HG03135 (cell line): ENCODE data around the gene EEF1AKMT3.
A peak's percentile ranks its signal among the peaks of the same experiment; 100 is the strongest.

Experiments
- ATAC-seq: cut with Tn5 transposase; IDR thresholded peaks from one replicate; pipeline ENCODE4 v1.9.1; 2021; ENCODE audit warnings: mild to moderate bottlenecking, moderate library complexity; ENCODE audit not compliant: unreplicated experiment

Gene EEF1AKMT3

DNA sequence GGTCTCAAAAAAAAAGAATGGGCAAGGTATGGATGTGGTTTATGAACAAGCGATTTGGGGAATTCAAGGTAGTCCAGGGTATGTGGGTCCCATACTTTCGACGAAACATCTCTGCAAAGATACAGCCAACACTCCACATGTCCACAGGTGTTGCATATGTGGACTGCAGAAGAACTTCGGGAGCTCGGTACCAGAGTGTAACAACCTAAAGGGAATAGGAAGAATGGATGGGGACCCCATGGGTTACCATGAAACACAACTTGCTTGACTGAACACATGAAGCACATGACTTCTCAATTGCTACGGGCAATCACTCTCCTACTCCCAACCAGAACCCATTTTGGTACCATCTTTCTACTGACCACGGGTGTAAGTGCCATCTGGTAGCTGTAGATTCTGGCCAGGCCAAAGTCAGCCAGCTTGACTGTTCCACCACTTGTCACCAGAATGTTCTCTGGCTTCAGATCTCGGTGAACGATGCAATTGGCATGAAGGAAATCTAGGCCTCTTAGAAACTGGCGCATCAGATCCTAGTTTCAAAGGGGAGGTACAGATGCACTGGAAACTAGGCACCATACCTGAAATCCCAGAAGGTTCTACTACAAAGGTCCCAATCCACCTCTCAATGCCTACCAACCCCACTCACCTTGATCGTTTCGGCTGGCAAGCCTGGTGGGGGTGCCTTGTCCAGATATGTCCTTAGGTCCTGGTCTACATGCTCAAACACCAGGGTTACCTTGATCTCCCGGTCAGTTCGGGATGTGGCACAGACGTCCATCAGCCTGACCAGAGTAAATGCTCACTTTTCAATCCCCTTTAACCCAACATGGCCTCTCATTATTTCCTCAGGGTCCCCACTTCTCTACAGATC, 21.6 kb upstream of the EEF1AKMT3 start:
- ATAC-seq = no peak

GRCh38 chr12:57751432-57751787, 21.0 kb upstream of the EEF1AKMT3 start:
- ATAC-seq = no peak

- ATAC-seq = peak; percentile 71
Observed at GRCh38 chr12:57751788-57752667, 20.4 kb upstream of the EEF1AKMT3 start, which contains the start of gene CDK4. Gene CDK4 (minus strand): TSS chr12:57752310. CDS start chr12:57751717, 593 bp downstream.

DNA sequence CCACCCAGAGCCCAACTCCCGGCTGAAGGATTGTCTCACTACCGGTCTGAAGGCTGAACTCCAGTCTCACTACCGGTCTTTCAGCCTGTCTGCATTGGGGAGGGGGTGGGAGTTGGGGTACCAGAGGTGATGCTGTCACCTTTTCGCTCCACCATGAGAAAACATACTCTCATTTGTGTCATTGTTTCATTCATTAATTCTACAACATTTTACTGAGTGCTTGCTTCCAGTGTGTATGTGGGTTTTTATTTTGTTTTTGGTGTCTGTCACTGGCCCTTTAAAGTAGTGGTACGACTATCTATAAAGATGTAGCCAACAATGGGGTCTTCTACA, 19.8 kb upstream of the EEF1AKMT3 start:
- ATAC-seq = no peak

- ATAC-seq = no peak
Observed at GRCh38 chr12:57753756-57754337, 18.6 kb upstream of the EEF1AKMT3 start.

DNA sequence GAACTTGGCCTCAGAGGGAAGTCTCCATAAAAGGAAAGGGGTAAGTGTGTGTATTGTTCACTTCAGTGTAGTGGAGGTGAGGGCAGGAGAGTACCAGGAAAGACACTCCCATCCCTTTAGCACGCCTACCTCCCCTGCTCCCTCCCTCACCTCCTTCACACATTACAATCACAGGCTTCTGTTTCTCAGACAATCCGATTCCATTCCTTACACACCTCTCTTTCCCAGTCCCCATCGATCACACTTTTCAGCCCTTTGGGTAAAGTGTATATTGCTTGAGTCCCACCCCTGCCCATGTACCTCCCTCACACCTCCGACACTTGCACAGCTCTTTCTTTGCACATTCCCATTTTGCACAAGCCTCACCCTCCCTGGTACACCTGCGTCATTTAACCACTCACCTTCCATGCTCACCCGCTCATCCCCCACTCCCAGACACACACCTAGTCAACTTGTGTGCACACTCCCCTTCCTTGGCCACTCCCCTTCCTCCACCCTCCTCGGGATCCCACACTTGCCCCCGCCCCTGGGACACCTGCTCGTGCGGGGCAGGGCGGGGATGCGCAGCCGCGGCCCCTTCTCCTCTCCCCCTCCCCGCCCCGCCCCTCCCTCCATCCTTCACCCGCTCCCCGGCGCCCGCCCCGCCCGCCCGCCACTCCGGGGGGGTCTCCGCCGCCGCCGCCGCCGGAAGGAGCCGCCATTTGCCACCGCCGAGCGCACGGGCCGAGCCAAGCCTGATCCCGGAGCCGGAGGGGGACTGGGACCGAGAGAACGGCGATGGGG, 17.8 kb upstream of the EEF1AKMT3 start, which contains the start of gene MARCHF9:
TSS of gene MARCHF9 (plus strand) at position 693 of the 783 bp plus-strand sequence. CDS start 426 bp downstream, outside the sequence.
- ATAC-seq = peak; percentile 22

- no peak for ATAC-seq
Observed at GRCh38 chr12:57755194-57755453, 17.3 kb upstream of the EEF1AKMT3 start.

- ATAC-seq = no peak
Observed at GRCh38 chr12:57755454-57756372, 16.7 kb upstream of the EEF1AKMT3 start.

DNA sequence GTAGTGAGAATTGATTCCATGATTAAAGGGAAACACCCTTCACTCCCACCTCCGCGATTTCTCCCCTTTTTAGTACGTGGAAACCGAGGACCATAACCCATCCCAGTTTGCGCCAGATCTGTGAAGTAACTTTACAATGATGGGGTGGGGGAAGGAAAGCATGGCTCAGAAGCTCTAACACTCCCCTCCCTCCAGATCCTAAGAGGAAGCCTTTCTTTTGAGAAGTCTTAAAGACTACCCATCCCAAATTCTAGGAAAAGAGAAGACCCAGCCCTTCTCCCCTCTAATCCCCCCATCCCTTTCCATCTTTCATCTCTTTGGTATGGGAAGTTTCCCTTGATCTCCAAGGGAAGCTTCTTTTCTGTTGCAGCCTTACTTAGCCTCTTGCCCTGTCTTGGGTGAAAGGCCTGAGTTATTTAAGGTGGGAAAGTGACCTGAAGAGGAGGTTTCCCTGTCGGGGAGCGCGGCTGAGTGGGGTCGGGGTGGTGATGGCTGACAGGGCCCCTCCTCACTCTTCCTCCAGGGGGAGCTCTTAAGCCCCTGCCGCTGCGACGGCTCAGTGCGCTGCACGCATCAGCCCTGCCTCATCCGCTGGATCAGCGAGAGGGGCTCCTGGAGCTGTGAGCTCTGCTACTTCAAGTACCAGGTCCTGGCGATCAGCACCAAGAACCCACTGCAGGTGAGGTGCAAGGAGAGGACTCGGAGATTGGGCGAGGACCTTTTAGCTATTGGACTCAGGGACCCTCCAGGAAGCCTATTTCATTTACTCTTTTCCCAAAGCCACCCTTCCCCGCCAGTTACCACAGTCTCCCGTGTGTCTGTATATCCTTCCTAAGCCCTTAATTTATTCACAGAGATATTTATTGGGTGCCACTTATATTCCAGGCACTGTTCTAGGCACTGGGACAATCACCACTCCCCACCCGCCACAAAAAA, 15.7 kb upstream of the EEF1AKMT3 start:
- no peak for ATAC-seq

GRCh38 chr12:57757771-57758170, 14.6 kb upstream of the EEF1AKMT3 start:
- ATAC-seq = no peak

DNA sequence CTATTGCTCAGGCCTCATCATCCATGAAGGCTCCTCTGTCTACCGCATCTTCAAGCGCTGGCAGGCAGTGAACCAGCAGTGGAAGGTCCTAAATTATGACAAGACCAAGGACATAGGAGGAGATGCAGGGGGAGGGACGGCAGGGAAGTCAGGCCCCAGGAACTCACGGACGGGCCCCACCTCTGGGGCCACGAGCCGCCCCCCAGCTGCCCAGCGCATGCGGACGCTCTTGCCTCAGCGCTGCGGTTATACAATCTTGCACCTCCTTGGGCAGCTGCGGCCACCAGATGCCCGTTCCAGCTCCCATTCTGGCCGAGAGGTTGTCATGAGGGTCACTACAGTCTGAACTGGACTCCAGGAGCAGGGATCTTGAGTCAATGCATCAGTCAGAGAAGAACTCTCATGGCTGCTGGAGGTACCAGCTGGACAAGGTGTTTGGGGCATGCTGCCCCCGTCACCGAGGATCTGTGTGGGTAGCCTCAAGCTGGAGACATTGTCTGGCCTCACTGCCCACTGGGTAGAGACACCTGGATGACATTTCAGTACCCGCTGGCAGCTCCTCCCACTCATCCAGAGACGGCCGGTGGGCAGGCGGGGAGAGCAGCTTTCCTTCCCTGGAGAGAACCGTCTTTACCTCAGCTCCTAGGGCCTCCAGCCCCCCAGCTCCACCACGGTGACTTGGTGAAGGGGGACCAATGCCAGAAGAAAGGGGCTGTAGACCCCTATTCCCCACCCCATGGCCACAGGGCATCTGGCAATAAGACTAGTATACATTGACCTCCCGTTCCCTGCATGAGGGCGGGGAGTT, 13.7 kb upstream of the EEF1AKMT3 start:
- no peak for ATAC-seq

GRCh38 chr12:57759360-57759980, 12.9 kb upstream of the EEF1AKMT3 start:
- ATAC-seq = no peak

- ATAC-seq = no peak
Observed at GRCh38 chr12:57760347-57760982, 11.9 kb upstream of the EEF1AKMT3 start.

- no peak for ATAC-seq
Observed at GRCh38 chr12:57761391-57761998, 10.9 kb upstream of the EEF1AKMT3 start.

DNA sequence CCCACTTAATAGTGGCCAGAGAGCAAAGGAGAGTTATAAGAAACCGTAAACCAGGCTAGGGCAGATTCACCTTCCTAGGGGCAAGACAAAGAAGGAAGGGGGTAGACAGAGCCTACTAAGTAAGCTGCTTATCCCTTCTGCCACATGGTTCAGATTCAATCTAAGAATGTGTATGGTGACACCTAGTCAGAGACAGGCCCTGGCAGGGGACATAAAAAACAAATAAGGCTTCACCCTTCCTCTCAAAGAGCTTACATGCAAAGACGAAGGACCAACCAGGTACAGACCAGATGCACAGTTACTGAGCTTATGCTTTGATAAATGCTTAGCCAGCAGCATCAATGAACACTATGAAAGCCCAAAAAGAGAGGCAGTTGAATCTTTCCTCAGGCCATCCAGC, 10.0 kb upstream of the EEF1AKMT3 start:
- ATAC-seq = no peak

- no peak for ATAC-seq
Observed at GRCh38 chr12:57763881-57764661, 8.3 kb upstream of the EEF1AKMT3 start.
